HepG2 (cell line): ENCODE data around the gene ARHGAP29. TPM values are rescaled to one million over a fixed set of nuclear protein-coding genes. Genes with fewer than 3 reads are reported as not detected.

Experiments
- AHDC1 ChIP-seq: sonication (generic); formaldehyde crosslinking; IDR thresholded peaks from 2 replicates; pipeline ENCODE4 v1.5.1; 2020; ENCODE audit warnings: mild to moderate bottlenecking, missing genetic modification reagents, borderline replicate concordance
- DMTF1 ChIP-seq: sonication (generic); formaldehyde crosslinking; IDR thresholded peaks from 2 replicates; pipeline ENCODE4 v1.4.0; 2020; ENCODE audit warnings: mild to moderate bottlenecking, missing genetic modification reagents
- DNMT1 ChIP-seq: sonication (generic); formaldehyde crosslinking; IDR thresholded peaks from 2 replicates; pipeline ENCODE4 v1.5.1; 2020; ENCODE audit warnings: mild to moderate bottlenecking, missing genetic modification reagents
- HOXA5 ChIP-seq: sonication (generic); formaldehyde crosslinking; IDR thresholded peaks from 2 replicates; pipeline ENCODE4 v1.4.0; 2020; ENCODE audit warnings: missing genetic modification reagents
- IRF2 ChIP-seq: IDR thresholded peaks from 2 replicates; pipeline ENCODE4 v1.6.1; 2018; ENCODE audit warnings: missing genetic modification reagents, missing compliant biosample characterization
- MZF1 ChIP-seq: sonication (generic); formaldehyde crosslinking; IDR thresholded peaks from 2 replicates; pipeline ENCODE4 v1.8.1; 2023; ENCODE audit warnings: mild to moderate bottlenecking, missing genetic modification reagents, borderline replicate concordance
- NFE2L1 ChIP-seq: sonication (generic); formaldehyde crosslinking; IDR thresholded peaks from 2 replicates; pipeline ENCODE4 v1.4.0; 2020; ENCODE audit warnings: missing genetic modification reagents, mild to moderate bottlenecking, borderline replicate concordance
- PHF21A ChIP-seq: sonication (generic); formaldehyde crosslinking; IDR thresholded peaks from 2 replicates; pipeline ENCODE4 v1.5.0; 2020; ENCODE audit warnings: mild to moderate bottlenecking, missing genetic modification reagents
- POGZ ChIP-seq: sonication (generic); formaldehyde crosslinking; IDR thresholded peaks from 2 replicates; pipeline ENCODE4 v1.4.0; 2020; ENCODE audit warnings: mild to moderate bottlenecking, missing genetic modification reagents
- POLR2A ChIP-seq, 2 experiments: IDR thresholded peaks; 2 replicates each; pipeline ENCODE4 v1.6.1; 2011; ENCODE audit warnings: low read depth in 2 of 2, low read length in 2 of 2, mild to moderate bottlenecking in 1 of 2, moderate library complexity in 1 of 2; ENCODE audit not compliant: insufficient read depth in 1 of 2
- SALL2 ChIP-seq: sonication (generic); formaldehyde crosslinking; IDR thresholded peaks from 2 replicates; pipeline ENCODE4 v1.8.1; 2023; ENCODE audit warnings: mild to moderate bottlenecking, missing genetic modification reagents, inconsistent platforms
- TBX2 ChIP-seq: sonication (generic); formaldehyde crosslinking; IDR thresholded peaks from 2 replicates; pipeline ENCODE4 v1.5.0; 2020; ENCODE audit warnings: missing genetic modification reagents, mild to moderate bottlenecking, borderline replicate concordance
- ZBTB20 ChIP-seq: sonication (generic); formaldehyde crosslinking; IDR thresholded peaks from 2 replicates; pipeline ENCODE4 v1.8.1; 2023; ENCODE audit warnings: missing genetic modification reagents, low read depth, mild to moderate bottlenecking, borderline replicate concordance
- ZKSCAN1 ChIP-seq: fragments of 150-350 bp; IDR thresholded peaks from 2 replicates; pipeline ENCODE4 v1.6.1; 2014; ENCODE audit warnings: low read length
- ZNF382 ChIP-seq: sonication (generic); formaldehyde crosslinking; IDR thresholded peaks from 2 replicates; pipeline ENCODE4 v1.5.0; 2020; ENCODE audit warnings: missing genetic modification reagents, mild to moderate bottlenecking, borderline replicate concordance
- ZNF383 ChIP-seq: sonication (generic); formaldehyde crosslinking; IDR thresholded peaks from 2 replicates; pipeline ENCODE4 v1.4.0; 2020; ENCODE audit warnings: missing genetic modification reagents, mild to moderate bottlenecking, borderline replicate concordance
- polyA plus RNA-seq, 8 experiments: library from polyadenylated mRNA; depleted of rRNA in 3 of 8; stranded (reverse) in 7 of 8; unstranded in 1 of 8; fragments of >200 nt; fragmentation: Illumina TruSeq in 4 of 8; extraction: Trizol in 4 of 8; gene quantifications; 2 replicates each; pipeline versions ENCODE4 v1.2.1 to v1.2.3, GENCODE V29; 2011 to 2016; ENCODE audit warnings: low read depth in 4 of 8, missing spikeins in 1 of 8, mixed read lengths in 1 of 8; ENCODE audit not compliant: insufficient read depth in 1 of 8
- total RNA-seq, 5 experiments: library from RNA; depleted of rRNA; stranded (reverse); fragments of >200 nt; fragmentation: Illumina TruSeq; extraction: Trizol; gene quantifications; 2 replicates each; pipeline ENCODE4 v1.2.3, GENCODE V29; 2016; ENCODE audit warnings: low read depth in 1 of 5
- TF ChIP-seq, protein P1 (sequence below): sonication (generic); formaldehyde crosslinking; conservative IDR thresholded peaks from 2 replicates; pipeline ENCODE4 v1.4.0; 2020; ENCODE audit warnings: missing genetic modification reagents

The ARHGAP29 gene
- total and polyA plus RNA-seq, 2 of the 13 experiments (the other 11 are each of a cell fraction or from before 2014, with no cell fraction given): 12.8 to 18.3 TPM

DNA sequence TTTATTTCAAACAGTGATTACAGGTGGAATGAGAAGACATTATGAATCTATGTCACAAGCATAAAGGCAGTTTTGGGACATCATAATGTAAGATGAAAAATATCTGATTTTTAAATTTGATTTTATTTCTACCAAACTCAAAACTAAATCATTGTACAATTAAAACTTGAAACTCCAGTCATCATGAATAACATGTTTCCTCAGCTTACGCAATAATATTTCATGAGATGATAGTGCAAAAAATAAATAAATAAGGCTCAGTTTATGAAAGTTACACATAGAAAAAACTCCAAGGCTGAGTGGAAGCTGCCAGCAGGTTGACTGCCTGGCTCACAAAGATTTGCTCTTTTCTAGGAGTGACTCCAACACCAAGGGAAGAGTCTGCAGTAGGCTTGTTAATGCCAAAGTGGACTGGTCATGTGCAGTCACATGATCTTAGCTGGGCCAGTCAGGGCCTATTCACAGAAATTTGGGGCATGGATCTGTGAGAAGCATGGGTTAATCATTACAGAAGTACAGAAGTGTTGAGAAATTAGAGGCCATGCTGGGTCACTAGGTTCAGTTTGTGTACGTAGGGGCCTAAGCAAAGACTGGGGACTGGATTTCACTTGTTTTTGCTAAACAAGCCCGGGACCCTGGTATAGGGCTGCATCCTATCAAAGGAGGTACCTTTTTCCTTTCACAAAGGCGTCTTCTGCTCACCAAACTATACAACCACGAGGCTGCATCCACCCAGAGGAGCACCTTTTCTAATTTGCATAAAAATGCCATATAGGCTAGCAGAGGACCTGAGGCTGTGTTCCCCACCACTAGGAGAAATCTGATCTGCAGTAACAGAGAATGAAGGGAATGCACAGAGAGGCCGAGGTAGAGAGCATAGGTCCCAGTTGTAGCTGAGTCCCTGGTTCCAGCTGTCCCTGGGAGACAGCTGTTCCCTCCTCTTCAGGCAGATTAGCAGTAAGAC lies 111.6 kb downstream of the ARHGAP29 start (continued):
- TF ChIP-seq ZNF382 (CRISPR knock-in tag) (no peak), PHF21A (CRISPR knock-in tag) (peak; percentile 90), NFE2L1 (no peak), POLR2A (IDR thresholded peaks at IDR 0.05; ENCODE audit: insufficient read depth in 1 of 2, low read depth in 2 of 2, low read length in 2 of 2) (peak; percentile 30 to 48; a peak in 2 of 4 replicates), POGZ (CRISPR knock-in tag) (peak; percentile 99), MZF1 (CRISPR knock-in tag) (no peak), ZBTB20 (CRISPR knock-in tag) (no peak), DNMT1 (CRISPR knock-in tag) (no peak), IRF2 (0 out of 2 replicates have a peak, but pooled peaks have one; percentile 20), SALL2 (CRISPR knock-in tag) (no peak), DMTF1 (CRISPR knock-in tag) (no peak), TBX2 (CRISPR knock-in tag) (peak; percentile 92), ZKSCAN1 (peak; percentile 93), AHDC1 (CRISPR knock-in tag) (peak; percentile 87; the same call in 1 of the 2 replicates), ZNF383 (CRISPR knock-in tag) (no peak), HOXA5 (peak; percentile 69; the same call in 1 of the 2 replicates)
- TF ChIP-seq, protein P1, sequence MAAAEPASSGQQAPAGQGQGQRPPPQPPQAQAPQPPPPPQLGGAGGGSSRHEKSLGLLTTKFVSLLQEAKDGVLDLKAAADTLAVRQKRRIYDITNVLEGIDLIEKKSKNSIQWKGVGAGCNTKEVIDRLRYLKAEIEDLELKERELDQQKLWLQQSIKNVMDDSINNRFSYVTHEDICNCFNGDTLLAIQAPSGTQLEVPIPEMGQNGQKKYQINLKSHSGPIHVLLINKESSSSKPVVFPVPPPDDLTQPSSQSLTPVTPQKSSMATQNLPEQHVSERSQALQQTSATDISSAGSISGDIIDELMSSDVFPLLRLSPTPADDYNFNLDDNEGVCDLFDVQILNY (CRISPR knock-in tag): no peak
